Gastrocnemius medialis (tissue), 4 donors: ENCODE measurements around the gene PYGO2.

ENCODE experiments used
- POLR2A ChIP-seq, 2 donors: fragments of 450-650 bp; IDR thresholded peaks; one replicate each; pipeline ENCODE4 v1.6.1; 2017; ENCODE audit warnings: antibody characterized with exemption in 2 of 2, mild to moderate bottlenecking in 2 of 2, moderate library complexity in 2 of 2
- TF ChIP-seq, protein P1 (sequence below), 5 experiments: fragments of 450-650 bp in 3 of 5; fragments of 200-600 bp in 2 of 5; sonication (generic) in 2 of 5; IDR thresholded peaks in 4 of 5; conservative IDR thresholded peaks in 1 of 5; 1 replicate in 4 of 5; 2 replicates in 1 of 5; pipeline ENCODE4 v1.5.1; 2016 to 2019; ENCODE audit warnings: antibody characterized with exemption in 5 of 5, mild to moderate bottlenecking in 3 of 5, moderate library complexity in 3 of 5

DNA sequence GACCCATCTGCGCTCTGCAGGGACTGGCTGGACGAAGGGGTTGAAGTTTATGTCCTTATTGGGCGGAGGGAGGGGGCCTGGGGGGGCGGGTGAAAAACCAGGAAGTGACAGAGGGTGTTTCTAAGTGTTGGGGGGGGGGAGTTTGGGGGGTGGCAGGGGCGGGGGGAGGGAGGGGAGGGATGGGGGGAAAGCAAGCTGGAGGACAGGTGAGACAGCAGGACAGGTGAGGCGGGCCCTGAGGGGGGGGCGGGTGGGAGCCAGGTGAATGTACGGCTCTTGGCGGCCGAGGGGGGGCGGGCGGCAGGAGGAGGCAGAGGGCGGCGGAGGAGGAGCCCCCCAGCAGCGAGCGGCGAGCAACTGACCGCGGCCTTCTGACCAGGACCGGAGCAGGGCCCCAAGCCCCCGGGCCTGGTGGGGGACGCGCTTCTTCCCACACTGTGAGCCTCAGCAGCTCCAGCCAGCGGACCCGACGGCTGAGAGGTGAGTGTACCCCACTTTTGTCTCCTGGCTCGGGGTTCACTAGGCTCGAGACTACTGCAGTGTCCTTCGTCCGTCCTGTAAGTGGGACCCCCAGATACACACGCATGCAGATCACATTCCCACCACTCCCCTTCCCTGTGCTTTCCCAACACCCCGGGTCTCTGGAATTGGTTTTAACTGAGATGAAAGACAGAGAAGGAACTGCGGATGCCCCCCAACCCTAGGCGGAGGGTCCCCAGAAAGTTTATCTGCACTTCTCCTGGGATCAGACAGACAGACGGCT, 41.1 kb upstream of the PYGO2 start, which contains the start of gene ZBTB7B:
- TF ChIP-seq, protein P1, sequence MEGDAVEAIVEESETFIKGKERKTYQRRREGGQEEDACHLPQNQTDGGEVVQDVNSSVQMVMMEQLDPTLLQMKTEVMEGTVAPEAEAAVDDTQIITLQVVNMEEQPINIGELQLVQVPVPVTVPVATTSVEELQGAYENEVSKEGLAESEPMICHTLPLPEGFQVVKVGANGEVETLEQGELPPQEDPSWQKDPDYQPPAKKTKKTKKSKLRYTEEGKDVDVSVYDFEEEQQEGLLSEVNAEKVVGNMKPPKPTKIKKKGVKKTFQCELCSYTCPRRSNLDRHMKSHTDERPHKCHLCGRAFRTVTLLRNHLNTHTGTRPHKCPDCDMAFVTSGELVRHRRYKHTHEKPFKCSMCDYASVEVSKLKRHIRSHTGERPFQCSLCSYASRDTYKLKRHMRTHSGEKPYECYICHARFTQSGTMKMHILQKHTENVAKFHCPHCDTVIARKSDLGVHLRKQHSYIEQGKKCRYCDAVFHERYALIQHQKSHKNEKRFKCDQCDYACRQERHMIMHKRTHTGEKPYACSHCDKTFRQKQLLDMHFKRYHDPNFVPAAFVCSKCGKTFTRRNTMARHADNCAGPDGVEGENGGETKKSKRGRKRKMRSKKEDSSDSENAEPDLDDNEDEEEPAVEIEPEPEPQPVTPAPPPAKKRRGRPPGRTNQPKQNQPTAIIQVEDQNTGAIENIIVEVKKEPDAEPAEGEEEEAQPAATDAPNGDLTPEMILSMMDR (IDR thresholded peaks at IDR 0.05 in 4 of 5, conservative IDR thresholded peaks at IDR 0.05 in 1 of 5), result no peak
- TF ChIP-seq POLR2A (IDR thresholded peaks at IDR 0.05), result peak in 1 of 2 donors; percentile 12
